ENCODE measurements around the gene ZNF486. TPM values are rescaled to one million over a fixed set of nuclear protein-coding genes. Genes with fewer than 3 reads are reported as not detected.

The ZNF486 gene
- total RNA-seq (2022; extraction: Qiagen RNA extraction): not detected in 5 replicates

GRCh38 chr19:20167020-20167644 is at the start of gene ZNF486:
Gene ZNF486 (plus strand): TSS chr19:20167214. CDS start chr19:20167331, 117 bp downstream.

Other genes with a start within 250 kb of the ZNF486 start
- gene ZNF682, start 127.7 kb upstream of the ZNF486 start, total RNA-seq (2022; extraction: Qiagen RNA extraction): not detected in 5 replicates
- not detected in 5 replicates for gene ZNF90, start 89.2 kb upstream of the ZNF486 start, total RNA-seq (2022; extraction: Qiagen RNA extraction)

Measured in A549 treated with AZD2906 at 1 μM for 4 hours (cell line).